GM12865 (cell line): ENCODE results near the gene CHMP4B.

Experiments used
- DNase-seq: peaks from one replicate; pipeline ENCODE4 v3.0.0; 2010; ENCODE audit warnings: low read depth
- H3K4me3 ChIP-seq: 2 replicates; pipeline ENCODE4 v1.5.1; 2011; ENCODE audit warnings: mild to moderate bottlenecking, low read depth, low read length, control low read depth
- TF ChIP-seq, protein P1 (sequence below): IDR thresholded peaks from 2 replicates; pipeline ENCODE4 v1.5.1; 2011; ENCODE audit warnings: low read length, control low read depth, low read depth, inconsistent platforms; ENCODE audit not compliant: insufficient read depth; ENCODE audit errors: missing control alignments

Gene CHMP4B

DNA sequence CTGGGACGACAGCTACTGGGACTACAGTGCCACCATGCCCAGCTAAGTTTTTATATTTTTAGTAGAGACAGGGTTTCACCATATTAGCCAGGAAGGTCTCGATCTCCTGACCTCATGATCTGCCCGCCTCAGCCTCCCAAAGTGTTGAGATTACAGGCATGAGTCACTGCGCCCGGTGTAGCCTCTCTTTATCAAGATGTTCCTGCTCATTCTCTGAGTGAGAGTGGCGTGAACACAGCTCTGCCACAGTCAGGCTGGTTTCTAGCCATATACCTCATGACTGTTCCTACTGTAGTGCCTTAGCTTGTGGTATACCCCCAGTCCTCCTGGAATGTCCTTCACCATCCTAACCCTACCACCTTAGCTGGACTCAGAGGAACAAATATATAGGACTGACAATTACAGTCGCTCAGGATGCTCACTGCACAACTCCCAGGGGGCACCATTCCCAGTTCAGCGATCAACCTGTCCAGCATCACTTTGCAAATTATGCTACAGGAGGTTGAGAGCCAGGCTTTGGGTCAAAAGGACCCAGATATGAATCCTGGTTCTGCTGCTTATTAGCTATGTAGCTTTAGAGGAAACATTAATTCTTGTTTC is 86.3 kb downstream of the CHMP4B start:
- TF ChIP-seq, protein P1, sequence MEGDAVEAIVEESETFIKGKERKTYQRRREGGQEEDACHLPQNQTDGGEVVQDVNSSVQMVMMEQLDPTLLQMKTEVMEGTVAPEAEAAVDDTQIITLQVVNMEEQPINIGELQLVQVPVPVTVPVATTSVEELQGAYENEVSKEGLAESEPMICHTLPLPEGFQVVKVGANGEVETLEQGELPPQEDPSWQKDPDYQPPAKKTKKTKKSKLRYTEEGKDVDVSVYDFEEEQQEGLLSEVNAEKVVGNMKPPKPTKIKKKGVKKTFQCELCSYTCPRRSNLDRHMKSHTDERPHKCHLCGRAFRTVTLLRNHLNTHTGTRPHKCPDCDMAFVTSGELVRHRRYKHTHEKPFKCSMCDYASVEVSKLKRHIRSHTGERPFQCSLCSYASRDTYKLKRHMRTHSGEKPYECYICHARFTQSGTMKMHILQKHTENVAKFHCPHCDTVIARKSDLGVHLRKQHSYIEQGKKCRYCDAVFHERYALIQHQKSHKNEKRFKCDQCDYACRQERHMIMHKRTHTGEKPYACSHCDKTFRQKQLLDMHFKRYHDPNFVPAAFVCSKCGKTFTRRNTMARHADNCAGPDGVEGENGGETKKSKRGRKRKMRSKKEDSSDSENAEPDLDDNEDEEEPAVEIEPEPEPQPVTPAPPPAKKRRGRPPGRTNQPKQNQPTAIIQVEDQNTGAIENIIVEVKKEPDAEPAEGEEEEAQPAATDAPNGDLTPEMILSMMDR, result no peak
- no peak for DNase-seq
- H3K4me3 ChIP-seq, result no peak overlapping the region

DNA sequence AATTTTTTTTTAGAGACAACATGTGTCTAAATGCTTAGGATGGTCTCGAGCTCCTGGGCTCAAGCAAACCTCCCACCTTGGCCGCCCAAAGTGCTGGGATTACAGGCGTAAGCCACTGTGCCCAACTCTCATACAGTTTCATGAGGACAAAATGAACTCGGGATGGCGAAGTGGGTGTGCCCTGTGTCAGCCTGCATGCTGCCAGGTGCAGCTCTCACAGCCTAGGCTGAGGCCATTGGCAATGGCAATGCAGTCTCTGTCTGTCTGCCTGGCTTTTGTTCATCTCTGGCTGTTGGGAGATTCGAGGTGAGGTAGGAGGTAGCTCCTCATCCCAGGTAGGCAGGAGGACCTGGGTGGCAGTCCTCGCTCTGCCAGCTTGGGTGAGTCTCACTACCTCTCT is 88.0 kb downstream of the CHMP4B start:
- TF ChIP-seq, protein P1, result no peak
- no peak for DNase-seq
- no peak overlapping the region for H3K4me3 ChIP-seq

DNA sequence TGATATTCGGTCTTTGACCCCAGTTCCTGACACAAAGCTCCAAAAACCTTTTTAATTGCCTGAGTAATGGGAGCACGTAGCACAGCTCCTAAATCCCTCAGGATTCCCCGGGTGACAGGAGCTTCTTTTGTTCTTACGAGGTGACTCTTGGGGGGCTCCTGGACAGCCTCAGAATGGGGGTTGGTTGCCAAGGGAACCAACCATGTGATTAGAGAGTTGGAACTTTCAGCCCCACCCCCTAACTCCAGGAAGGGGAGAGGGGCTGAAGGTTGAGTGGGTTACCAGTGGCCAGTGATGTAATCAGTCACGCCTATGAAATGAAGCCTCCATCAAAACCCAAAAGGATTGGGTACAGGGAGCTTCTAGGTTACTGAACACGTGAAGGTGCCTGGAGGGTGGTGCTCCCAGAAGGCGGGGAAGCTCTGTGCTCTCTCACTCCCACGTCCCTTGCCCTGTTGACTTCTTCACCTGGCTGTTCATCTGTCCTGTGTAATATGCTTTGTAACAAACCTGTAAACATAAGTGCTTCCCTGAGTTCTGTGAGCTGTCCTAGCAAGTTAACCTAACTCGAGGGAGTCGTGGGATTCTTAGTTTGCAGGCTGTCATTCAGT is 89.5 kb downstream of the CHMP4B start:
- H3K4me3 ChIP-seq, result no peak overlapping the region
- TF ChIP-seq, protein P1, result no peak
- no peak for DNase-seq

DNA sequence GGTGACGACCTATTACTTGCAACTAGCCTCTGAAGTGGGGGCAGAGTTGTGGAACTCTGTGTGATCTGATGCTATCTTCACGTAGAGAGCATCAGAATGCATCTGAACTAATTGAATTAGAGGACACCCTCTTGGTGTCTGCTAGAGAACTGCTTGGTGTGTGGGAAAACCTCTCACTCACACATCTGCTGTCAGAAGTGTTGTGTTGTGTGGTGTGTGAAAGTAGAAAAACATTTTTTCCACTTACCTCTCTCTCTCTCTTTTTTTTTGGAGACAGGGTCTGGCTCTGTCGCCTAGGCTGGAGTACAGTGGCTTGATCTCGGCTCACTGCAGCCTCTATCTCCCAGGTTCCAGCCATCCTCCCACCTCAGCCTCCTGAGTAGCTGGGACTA is 90.0 kb downstream of the CHMP4B start:
- TF ChIP-seq, protein P1, result no peak
- DNase-seq, result no peak
- H3K4me3 ChIP-seq, result no peak overlapping the region

DNA sequence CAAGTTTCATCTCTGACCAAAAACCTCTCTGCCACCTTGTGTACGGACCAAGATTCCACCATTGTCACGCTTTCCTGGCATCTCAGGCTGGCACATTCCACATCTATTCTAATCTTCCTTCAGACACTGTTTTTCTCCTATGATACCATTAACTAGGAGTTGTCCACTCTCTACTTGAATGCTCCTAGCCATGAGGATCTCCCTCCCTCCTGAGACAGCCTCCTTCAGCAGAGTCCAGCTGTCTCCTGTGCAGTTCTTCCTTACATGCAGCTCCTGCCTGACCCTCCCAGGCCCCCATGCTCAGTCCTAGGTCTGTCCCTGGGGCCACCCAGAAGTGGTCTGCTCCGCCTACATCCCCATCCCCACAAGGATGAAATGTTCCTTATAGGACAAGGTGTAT is 90.9 kb downstream of the CHMP4B start:
- no peak overlapping the region for H3K4me3 ChIP-seq
- DNase-seq, result no peak
- TF ChIP-seq, protein P1, result no peak
